OCI-LY7 (cell line): ENCODE results near the gene VAV1. TPM values are rescaled to one million over a fixed set of nuclear protein-coding genes. Genes with fewer than 3 reads are reported as not detected.
A peak's percentile ranks its signal among the peaks of the same experiment; 100 is the strongest.
"Not testable (repeated sequence)": the region's sequence is repeated elsewhere in the genome, so short reads cannot be mapped to it uniquely, and the experiment has no call there.

Experiments used
- BruUV-seq: library from RNA; stranded (reverse); fragments of 400-500 nt; replicated peaks from 2 replicates; lab custom pipeline; 2021; lab: Mats Ljungman, UMichigan
- CTCF ChIA-PET: fragments of 300-600 bp; sonication (Branson Sonifier 250); formaldehyde crosslinking; loops from one replicate; lab custom pipeline; 2022; ENCODE audit warnings: antibody characterized with exemption; ENCODE audit not compliant: unreplicated experiment; lab: Charles Lee
- POLR2A ChIA-PET: fragments of 300-600 bp; sonication (Branson Sonifier 250); formaldehyde crosslinking; loops from one replicate; lab custom pipeline; 2022; ENCODE audit warnings: antibody characterized with exemption; lab: Charles Lee
- DNase-seq: peaks from one replicate; pipeline ENCODE4 v3.0.0-alpha.2; 2015; ENCODE audit warnings: low spot score
- H2AFZ ChIP-seq: fragments of 200-600 bp; sonication (generic), shearing (Covaris generic); 2 replicates; pipeline ENCODE4 v1.6.1; 2014; ENCODE audit warnings: mild to moderate bottlenecking, antibody characterized with exemption, low read length, moderate library complexity
- H3K27ac ChIP-seq: fragments of 200-600 bp; sonication (generic); 2 replicates; pipeline ENCODE4 v1.5.1; 2014; ENCODE audit warnings: mixed run types, low read depth, mild to moderate bottlenecking, moderate library complexity, low read length, inconsistent platforms; ENCODE audit not compliant: poor library complexity, severe bottlenecking
- H3K36me3 ChIP-seq: fragments of 200-600 bp; sonication (generic); 2 replicates; pipeline ENCODE4 v1.6.1; 2014; ENCODE audit warnings: mild to moderate bottlenecking, antibody characterized with exemption, low read length, moderate library complexity, mixed read lengths; ENCODE audit not compliant: insufficient read depth
- H3K4me1 ChIP-seq: fragments of 200-600 bp; sonication (generic); 2 replicates; pipeline ENCODE4 v1.5.1; 2014; ENCODE audit warnings: mild to moderate bottlenecking, low read length; ENCODE audit not compliant: insufficient read depth, poor library complexity, severe bottlenecking
- H3K4me2 ChIP-seq: fragments of 200-600 bp; sonication (generic); 2 replicates; pipeline ENCODE4 v1.6.1; 2014; ENCODE audit warnings: mild to moderate bottlenecking, low read length
- H3K4me3 ChIP-seq: fragments of 200-600 bp; sonication (generic); 2 replicates; pipeline ENCODE4 v1.5.1; 2014; ENCODE audit warnings: mild to moderate bottlenecking, low read depth, low read length; ENCODE audit not compliant: poor library complexity, severe bottlenecking
- H3K79me2 ChIP-seq: fragments of 200-600 bp; sonication (generic); 2 replicates; pipeline ENCODE4 v1.6.1; 2016; ENCODE audit warnings: low read depth, mild to moderate bottlenecking, low read length, moderate library complexity, mixed read lengths; ENCODE audit not compliant: insufficient read depth
- H3K9me2 ChIP-seq: fragments of 200-600 bp; sonication (generic); 2 replicates; pipeline ENCODE4 v1.6.1; 2016; ENCODE audit warnings: mild to moderate bottlenecking, low read length, mixed read lengths; ENCODE audit not compliant: insufficient read depth
- H3K9me3 ChIP-seq: fragments of 200-600 bp; sonication (generic); 2 replicates; pipeline ENCODE4 v1.6.1; 2014; ENCODE audit warnings: mild to moderate bottlenecking, mixed run types, low read length, mixed read lengths
- H4K20me1 ChIP-seq: fragments of 200-600 bp; sonication (generic); 2 replicates; pipeline ENCODE4 v1.6.1; 2014; ENCODE audit warnings: mild to moderate bottlenecking, antibody characterized with exemption, low read length, moderate library complexity, mixed read lengths; ENCODE audit not compliant: insufficient read depth
- EZH2phosphoT487 ChIP-seq: fragments of 200-600 bp; sonication (generic); IDR thresholded peaks from 2 replicates; pipeline ENCODE4 v1.6.1; 2018; ENCODE audit warnings: low read depth, borderline replicate concordance, mild to moderate bottlenecking, mixed run types, antibody characterized with exemption, low read length, moderate library complexity, mixed read lengths
- intact Hi-C: fragments of 100-400 bp; cut with micrococcal nuclease; formaldehyde crosslinking; loops from one replicate; pipeline ENCODE4 v1.10.0; 2022; ENCODE audit not compliant: unreplicated experiment
- total RNA-seq, 2 experiments: library from RNA; depleted of rRNA in 1 of 2; stranded (reverse); fragments of >200 nt in 1 of 2; shearing (Covaris generic) in 1 of 2; gene quantifications; 2 replicates each; pipeline ENCODE4 v1.2.3, GENCODE V29; 2014 to 2022
- TF ChIP-seq, protein P1 (sequence below): fragments of 200-600 bp; sonication (generic); conservative IDR thresholded peaks from 2 replicates; pipeline ENCODE4 v1.5.1; 2014; ENCODE audit warnings: mild to moderate bottlenecking, antibody characterized with exemption, low read length, moderate library complexity, mixed read lengths

VAV1 gene
- total RNA-seq, 2 experiments from 2014 or later: 90.7 to 107 TPM

DNA sequence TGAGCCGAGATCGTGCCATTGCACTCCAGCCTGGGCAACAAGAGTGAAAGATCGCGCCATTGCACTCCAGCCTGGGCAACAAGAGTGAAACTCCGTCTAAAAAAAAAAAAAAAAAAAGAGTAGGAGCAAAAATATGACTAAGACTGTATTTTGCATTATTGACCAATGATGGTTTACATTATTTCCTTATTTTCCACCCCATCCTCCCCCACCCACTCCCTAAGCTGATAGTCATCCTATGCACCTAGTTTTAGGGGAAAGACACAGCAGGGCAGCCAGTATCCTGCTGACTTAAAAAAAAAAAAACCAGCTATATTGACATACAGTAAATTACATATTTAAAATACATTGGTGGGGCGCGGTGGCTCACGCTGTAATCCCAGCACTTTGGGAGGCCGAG is 25.1 kb downstream of the VAV1 start:
- no peak for DNase-seq
- Histone ChIP-seq H3K36me3 (peaks cover 43% of the 10 kb centered on the region), H2AFZ (no peak overlapping the region), H3K4me1 (peaks cover 57% of the 10 kb centered on the region), H3K4me3 (no peak overlapping the region), H4K20me1 (no peaks in the 10 kb centered on the region), H3K9me2 (no peaks in the 10 kb centered on the region), H3K9me3 (no peaks in the 10 kb centered on the region; the same call in 1 of the 2 replicates), H3K4me2 (peak overlapping the region; percentile 17), H3K79me2 (peaks cover 77% of the 10 kb centered on the region), H3K27ac (peak overlapping the region; percentile 43)
- ChIA-PET POLR2A (interaction anchor here (0.9 to 1.2 kb wide), 2 partner anchors 10 to 25 kb away, joined by 4 to 5 read pairs; partner anchors contain the start of gene VAV1), CTCF (no interaction called here)
- BruUV-seq: no TSS peak
- TF ChIP-seq, protein P1, sequence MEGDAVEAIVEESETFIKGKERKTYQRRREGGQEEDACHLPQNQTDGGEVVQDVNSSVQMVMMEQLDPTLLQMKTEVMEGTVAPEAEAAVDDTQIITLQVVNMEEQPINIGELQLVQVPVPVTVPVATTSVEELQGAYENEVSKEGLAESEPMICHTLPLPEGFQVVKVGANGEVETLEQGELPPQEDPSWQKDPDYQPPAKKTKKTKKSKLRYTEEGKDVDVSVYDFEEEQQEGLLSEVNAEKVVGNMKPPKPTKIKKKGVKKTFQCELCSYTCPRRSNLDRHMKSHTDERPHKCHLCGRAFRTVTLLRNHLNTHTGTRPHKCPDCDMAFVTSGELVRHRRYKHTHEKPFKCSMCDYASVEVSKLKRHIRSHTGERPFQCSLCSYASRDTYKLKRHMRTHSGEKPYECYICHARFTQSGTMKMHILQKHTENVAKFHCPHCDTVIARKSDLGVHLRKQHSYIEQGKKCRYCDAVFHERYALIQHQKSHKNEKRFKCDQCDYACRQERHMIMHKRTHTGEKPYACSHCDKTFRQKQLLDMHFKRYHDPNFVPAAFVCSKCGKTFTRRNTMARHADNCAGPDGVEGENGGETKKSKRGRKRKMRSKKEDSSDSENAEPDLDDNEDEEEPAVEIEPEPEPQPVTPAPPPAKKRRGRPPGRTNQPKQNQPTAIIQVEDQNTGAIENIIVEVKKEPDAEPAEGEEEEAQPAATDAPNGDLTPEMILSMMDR: no peak
- no peak for TF ChIP-seq EZH2phosphoT487
- intact Hi-C loops: no loop called here

DNA sequence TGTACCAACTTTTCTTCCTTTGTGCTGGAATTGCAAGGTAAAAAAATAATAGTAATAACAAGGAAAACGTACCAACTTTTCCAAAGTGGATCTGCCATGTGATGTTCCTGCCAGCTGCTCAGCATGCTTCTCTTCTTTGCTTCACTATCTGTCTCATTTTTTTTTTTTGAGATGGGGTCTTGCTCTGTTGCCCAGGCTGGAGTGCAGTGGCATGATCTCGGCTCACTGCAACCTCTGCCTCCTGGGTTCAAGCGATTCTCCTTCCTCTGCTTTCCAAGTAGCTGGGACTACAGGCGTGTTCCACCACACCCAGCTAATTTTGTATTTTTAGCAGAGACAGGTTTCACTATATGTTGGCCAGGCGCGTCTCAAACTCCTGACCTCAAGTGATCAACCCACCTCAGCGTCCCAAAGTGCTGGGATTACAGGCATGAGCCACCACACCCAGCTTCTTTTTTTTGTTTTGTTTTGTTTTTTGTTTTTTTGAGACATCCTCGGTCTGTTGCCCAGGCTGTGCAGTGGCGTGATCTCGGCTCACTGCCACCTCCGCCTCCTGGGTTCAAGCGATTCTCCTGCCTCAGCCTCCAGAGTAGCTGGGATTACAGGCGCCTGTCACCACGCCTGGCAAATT is 27.8 kb downstream of the VAV1 start:
- H4K20me1 ChIP-seq, H2AFZ ChIP-seq, DNase-seq, intact Hi-C loops, H3K9me2 ChIP-seq, H3K9me3 ChIP-seq, BruUV-seq: not testable (repeated sequence)
- Histone ChIP-seq H3K27ac (peak overlapping the region; percentile 94), H3K4me2 (peak overlapping the region; percentile 88), H3K4me1 (peaks cover 76% of the 10 kb centered on the region), H3K4me3 (peak overlapping the region; percentile 66), H3K36me3 (peaks cover 31% of the 10 kb centered on the region), H3K79me2 (peaks cover 78% of the 10 kb centered on the region)
- ChIA-PET POLR2A (interaction anchor here (1.2 to 2.5 kb wide), 2 partner anchors 12 to 27 kb away, joined by 3 to 21 read pairs; partner anchors contain the start of gene VAV1), CTCF (interaction anchor here (0.9 to 1.4 kb wide), 2 partner anchors 8 to 28 kb away, joined by 4 read pairs; partner anchors contain the start of gene VAV1)

DNA sequence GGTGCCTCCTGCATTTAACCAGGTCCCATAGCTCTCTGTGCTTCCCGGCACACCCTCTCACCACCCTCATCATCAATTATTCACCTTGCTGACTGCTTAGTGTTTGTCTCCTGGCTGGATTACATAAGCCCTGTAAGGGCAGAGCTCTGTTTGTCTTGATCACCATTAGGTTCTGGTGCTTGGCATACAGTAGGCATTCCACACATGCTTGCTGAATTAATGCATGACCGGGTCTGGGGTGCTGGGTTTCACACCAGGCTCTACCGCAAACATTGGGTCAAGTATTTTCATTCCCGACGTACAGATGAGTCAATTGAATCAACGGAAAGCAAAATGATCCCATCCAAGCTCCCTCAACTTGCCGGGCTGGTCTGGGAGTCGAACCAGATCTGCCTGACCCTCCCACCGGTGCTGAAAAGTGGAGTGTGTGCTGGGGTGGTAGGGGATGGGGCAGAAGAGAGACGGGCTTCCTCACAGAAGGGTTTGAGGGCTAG is 28.5 kb downstream of the VAV1 start:
- H3K9me2 ChIP-seq: no peaks in the 10 kb centered on the region
- peak overlapping the region; percentile 88 for H3K4me2 ChIP-seq
- no peaks in the 10 kb centered on the region for H3K9me3 ChIP-seq
- peaks cover 80% of the 10 kb centered on the region for H3K4me1 ChIP-seq
- ChIA-PET POLR2A (interaction anchor here (0.5 to 2.5 kb wide), 4 partner anchors 12 to 500 kb away, joined by 3 to 21 read pairs (median 3); partner anchors contain the start of gene VAV1), CTCF (interaction anchor here (0.9 to 1.4 kb wide), 2 partner anchors 9 to 29 kb away, joined by 4 read pairs; partner anchors contain the start of gene VAV1)
- intact Hi-C loops: loop anchor here (1.0 kb wide), 1 partner anchor 29 kb away; the partner anchor contains the start of gene VAV1
- H3K79me2 ChIP-seq: peaks cover 78% of the 10 kb centered on the region
- H2AFZ ChIP-seq: peak overlapping the region; percentile 13; the same call in 1 of the 2 replicates
- H4K20me1 ChIP-seq: no peaks in the 10 kb centered on the region
- peak overlapping the region; percentile 66 for H3K4me3 ChIP-seq
- TF ChIP-seq, protein P1: no peak
- no peak for TF ChIP-seq EZH2phosphoT487
- peak overlapping the region; percentile 94 for H3K27ac ChIP-seq
- peaks cover 33% of the 10 kb centered on the region for H3K36me3 ChIP-seq
- peak; percentile 46 for DNase-seq
- no TSS peak for BruUV-seq
